Loucy (cell line): ENCODE measurements around the gene STOX1.
"Not testable (repeated sequence)": the region's sequence is repeated elsewhere in the genome, so short reads cannot be mapped to it uniquely, and the experiment has no call there.

Experiments used
- H2AFZ ChIP-seq: fragments of 200-600 bp; sonication (generic); 2 replicates; pipeline ENCODE4 v1.6.0; 2016; ENCODE audit warnings: antibody characterized with exemption, mild to moderate bottlenecking, low read length, moderate library complexity
- H3F3A ChIP-seq: fragments of 200-600 bp; 2 replicates; pipeline ENCODE4 v1.6.0; 2016; ENCODE audit warnings: antibody characterized with exemption, low read depth, mild to moderate bottlenecking
- H3K27me3 ChIP-seq: fragments of 200-600 bp; sonication (generic); 2 replicates; pipeline ENCODE4 v1.6.1; 2014; ENCODE audit warnings: low read length, mild to moderate bottlenecking; ENCODE audit not compliant: insufficient read depth, poor library complexity, severe bottlenecking
- H3K36me3 ChIP-seq: fragments of 200-600 bp; sonication (generic); 2 replicates; pipeline ENCODE4 v1.6.1; 2016; ENCODE audit warnings: low read length; ENCODE audit not compliant: insufficient read depth
- H3K4me1 ChIP-seq: fragments of 200-600 bp; sonication (generic); 2 replicates; pipeline ENCODE4 v1.5.1; 2014; ENCODE audit warnings: low read length, mild to moderate bottlenecking; ENCODE audit not compliant: insufficient read depth, poor library complexity, severe bottlenecking
- H3K4me2 ChIP-seq: fragments of 200-600 bp; sonication (generic); 2 replicates; pipeline ENCODE4 v1.6.0; 2014; ENCODE audit warnings: antibody characterized with exemption, low read length, low read depth, mild to moderate bottlenecking; ENCODE audit not compliant: poor library complexity, severe bottlenecking
- H3K4me3 ChIP-seq: fragments of 200-600 bp; sonication (generic); 2 replicates; pipeline ENCODE4 v1.5.1; 2014; ENCODE audit warnings: low read length, mild to moderate bottlenecking, mixed read lengths; ENCODE audit not compliant: poor library complexity, severe bottlenecking
- H3K79me2 ChIP-seq: fragments of 200-600 bp; sonication (generic); 2 replicates; pipeline ENCODE4 v1.6.1; 2014; ENCODE audit warnings: low read length; ENCODE audit not compliant: insufficient read depth
- H3K9ac ChIP-seq: fragments of 200-600 bp; sonication (generic); 2 replicates; pipeline ENCODE4 v1.6.0; 2014; ENCODE audit warnings: mild to moderate bottlenecking, low read depth, low read length, moderate library complexity; ENCODE audit not compliant: poor library complexity, severe bottlenecking
- H3K9me2 ChIP-seq: fragments of 200-600 bp; sonication (generic); replicated peaks from 2 replicates; pipeline ENCODE4 v1.6.1; 2016; ENCODE audit warnings: low read depth, low read length, mixed read lengths
- H3K9me3 ChIP-seq: fragments of 200-600 bp; sonication (generic); 2 replicates; pipeline ENCODE4 v1.6.1; 2014; ENCODE audit warnings: mild to moderate bottlenecking, antibody characterized with exemption, low read length, low read depth; ENCODE audit not compliant: insufficient read depth
- H4K20me1 ChIP-seq: fragments of 200-600 bp; sonication (generic); 2 replicates; pipeline ENCODE4 v1.6.0; 2014; ENCODE audit warnings: antibody characterized with exemption, low read length, mild to moderate bottlenecking; ENCODE audit not compliant: insufficient read depth, poor library complexity, severe bottlenecking
- CTCF ChIP-seq: fragments of 200-600 bp; sonication (generic); conservative IDR thresholded peaks from 2 replicates; pipeline ENCODE4 v1.5.1; 2014; ENCODE audit warnings: mild to moderate bottlenecking, antibody characterized with exemption, low read length
- EZH2phosphoT487 ChIP-seq: fragments of 200-600 bp; IDR thresholded peaks from 2 replicates; pipeline ENCODE4 v1.6.1; 2018; ENCODE audit warnings: antibody characterized with exemption, mild to moderate bottlenecking, moderate library complexity, borderline replicate concordance

Gene STOX1

GRCh38 chr10:68813559-68813958, 13.8 kb upstream of the STOX1 start:
- TF ChIP-seq EZH2phosphoT487 (no peak), CTCF (no peak)
- Histone ChIP-seq H3K36me3 (no peaks in the 10 kb centered on the region), H3K27me3 (no peaks in the 10 kb centered on the region), H4K20me1 (no peaks in the 10 kb centered on the region), H3K9me3 (no peaks in the 10 kb centered on the region), H3K4me2 (no peak overlapping the region), H3K4me3 (no peak overlapping the region), H2AFZ (no peak overlapping the region), H3K79me2 (no peaks in the 10 kb centered on the region), H3K9ac (no peak overlapping the region), H3K9me2 (no peaks in the 10 kb centered on the region), H3F3A (no peaks in the 10 kb centered on the region), H3K4me1 (no peaks in the 10 kb centered on the region)

GRCh38 chr10:68816796-68817412, 10.4 kb upstream of the STOX1 start:
- no peaks in the 10 kb centered on the region for H3K27me3 ChIP-seq
- no peak overlapping the region for H3K4me2 ChIP-seq
- H3K9ac ChIP-seq: no peak overlapping the region
- no peaks in the 10 kb centered on the region for H4K20me1 ChIP-seq
- H3K9me3 ChIP-seq: no peaks in the 10 kb centered on the region
- H2AFZ ChIP-seq: 0 out of 2 replicates have a peak overlapping the region, but pooled peaks have one; percentile 51
- no peaks in the 10 kb centered on the region for H3K79me2 ChIP-seq
- no peaks in the 10 kb centered on the region for H3F3A ChIP-seq
- H3K4me3 ChIP-seq: no peak overlapping the region
- no peaks in the 10 kb centered on the region for H3K36me3 ChIP-seq
- H3K9me2 ChIP-seq: no peaks in the 10 kb centered on the region
- H3K4me1 ChIP-seq: no peaks in the 10 kb centered on the region
- TF ChIP-seq CTCF: no peak
- TF ChIP-seq EZH2phosphoT487: no peak

GRCh38 chr10:68820359-68820758, 7.0 kb upstream of the STOX1 start:
- not testable (repeated sequence) for H3K4me2 ChIP-seq, H3K9me2 ChIP-seq, H3K36me3 ChIP-seq, H4K20me1 ChIP-seq, H3K79me2 ChIP-seq, H3K4me1 ChIP-seq, H3K9me3 ChIP-seq, H3K4me3 ChIP-seq, H3K9ac ChIP-seq, H3F3A ChIP-seq, H2AFZ ChIP-seq, H3K27me3 ChIP-seq

- not testable (repeated sequence) for H3K9me2 ChIP-seq, H3K27me3 ChIP-seq, H3K36me3 ChIP-seq, H3K9ac ChIP-seq, H3F3A ChIP-seq, H4K20me1 ChIP-seq, H3K79me2 ChIP-seq, H3K9me3 ChIP-seq, H3K4me1 ChIP-seq, H2AFZ ChIP-seq, H3K4me3 ChIP-seq, H3K4me2 ChIP-seq
Measured at GRCh38 chr10:68822626-68823025, 4.7 kb upstream of the STOX1 start.

GRCh38 chr10:68827592-68827959, 245 bp downstream of the STOX1 start:
- H3F3A ChIP-seq, H3K9me2 ChIP-seq, H3K36me3 ChIP-seq, H3K9me3 ChIP-seq, H3K4me2 ChIP-seq, H3K27me3 ChIP-seq, H2AFZ ChIP-seq, H3K79me2 ChIP-seq, H3K9ac ChIP-seq, H4K20me1 ChIP-seq: not testable (repeated sequence)
- Histone ChIP-seq H3K4me1 (peaks cover 18% of the 10 kb centered on the region), H3K4me3 (peak overlapping the region; percentile 99)

GRCh38 chr10:68828083-68828601, 811 bp downstream of the STOX1 start:
- Histone ChIP-seq H3K9ac (peak overlapping the region; percentile 48), H2AFZ (peak overlapping the region; percentile 51)
- not testable (repeated sequence) for H3F3A ChIP-seq

More at GRCh38 chr10:68828083-68828601, 811 bp downstream of the STOX1 start:
- not testable (repeated sequence) for H3K27me3 ChIP-seq, H3K36me3 ChIP-seq, H3K9me2 ChIP-seq, H4K20me1 ChIP-seq, H3K9me3 ChIP-seq, H3K79me2 ChIP-seq
- Histone ChIP-seq H3K4me1 (peaks cover 18% of the 10 kb centered on the region), H3K4me3 (peak overlapping the region; percentile 71), H3K4me2 (peak overlapping the region; percentile 69)
